G401.6 (cell line): Measurements from ENCODE around the gene SOX5.
"Not testable (repeated sequence)": the region's sequence is repeated elsewhere in the genome, so short reads cannot be mapped to it uniquely, and the experiment has no call there.

Experiments used
- FAIRE-seq: peaks from 2 replicates; lab custom pipeline; 2012; peaks lifted over from hg19 to GRCh38; lab: Jason Lieb, UNC

SOX5 gene

DNA sequence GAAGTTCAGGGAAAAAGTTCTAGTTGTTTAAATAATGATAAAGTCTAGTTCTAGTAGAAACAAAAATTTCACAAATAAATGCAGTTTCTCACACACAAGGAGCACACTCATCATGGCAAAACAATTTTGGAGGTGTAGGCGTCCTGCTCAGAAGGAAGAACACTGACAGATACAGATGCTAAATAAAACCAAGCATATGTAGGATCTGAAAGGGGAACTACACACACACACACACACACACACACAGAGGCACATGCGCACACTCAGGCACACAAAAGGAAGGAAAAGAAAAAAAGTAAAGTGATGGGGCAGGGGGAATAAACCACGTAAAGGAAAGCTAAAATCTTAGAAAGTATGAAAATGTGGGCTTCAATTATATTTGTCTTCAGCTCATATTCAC is 117.7 kb downstream of the SOX5 start:
- FAIRE-seq: no peak

DNA sequence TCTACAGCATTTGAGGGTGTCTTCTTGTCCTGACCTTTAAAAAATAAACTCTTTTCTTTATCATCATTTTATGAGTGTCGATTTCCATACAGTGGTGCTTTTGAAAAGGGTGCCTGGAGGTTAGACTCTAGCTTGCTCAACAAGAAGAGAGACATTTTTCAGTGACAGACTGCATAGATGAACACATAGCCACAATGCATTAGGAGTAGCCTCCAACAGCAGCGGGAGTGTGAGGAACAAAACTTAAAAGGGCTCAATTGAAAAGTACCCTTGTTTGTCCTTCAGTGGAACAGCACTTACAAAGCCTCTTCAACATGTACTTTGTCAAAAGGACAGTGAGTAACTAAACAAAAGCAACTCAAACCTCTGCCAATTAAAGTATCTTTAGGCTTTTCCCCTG is 119.3 kb downstream of the SOX5 start:
- no peak for FAIRE-seq

DNA sequence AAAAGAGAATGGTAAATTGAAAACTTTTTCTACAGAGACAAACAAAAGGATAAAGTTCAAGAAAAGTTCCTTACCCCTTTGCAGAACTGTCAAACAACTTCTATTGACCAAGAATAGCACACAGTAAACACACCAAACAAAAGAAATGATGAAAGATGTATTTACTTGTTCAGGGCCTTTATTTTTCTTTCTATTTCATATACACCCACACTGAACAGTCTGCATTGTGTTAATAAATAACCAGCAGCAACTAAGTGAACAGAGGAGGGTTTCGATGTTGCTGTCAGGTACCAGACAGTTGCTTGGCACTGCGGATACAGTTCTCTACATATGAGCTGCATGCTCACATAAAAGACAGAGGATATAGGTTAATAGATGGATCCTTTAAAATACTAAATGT is 122.1 kb downstream of the SOX5 start:
- FAIRE-seq: no peak

DNA sequence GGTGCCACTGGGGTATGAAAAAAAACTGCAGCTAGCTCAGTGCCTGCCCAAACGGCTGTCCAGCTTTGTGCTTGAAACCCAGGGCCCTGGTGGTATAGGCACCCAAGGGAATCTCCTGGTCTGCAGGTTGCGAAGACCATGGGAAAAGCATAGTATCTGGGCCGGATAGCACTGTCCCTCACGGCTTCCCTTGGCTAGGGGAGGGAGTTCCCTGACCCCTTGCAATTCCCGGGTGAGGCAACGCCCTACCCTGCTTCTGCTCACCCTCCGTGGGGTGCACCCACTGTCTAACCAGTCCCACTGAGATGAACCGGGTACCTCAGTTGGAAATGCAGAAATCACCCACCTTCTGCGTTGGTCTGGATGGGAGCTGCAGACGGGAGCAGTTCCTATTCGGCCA is 124.3 kb downstream of the SOX5 start:
- FAIRE-seq: not testable (repeated sequence)

DNA sequence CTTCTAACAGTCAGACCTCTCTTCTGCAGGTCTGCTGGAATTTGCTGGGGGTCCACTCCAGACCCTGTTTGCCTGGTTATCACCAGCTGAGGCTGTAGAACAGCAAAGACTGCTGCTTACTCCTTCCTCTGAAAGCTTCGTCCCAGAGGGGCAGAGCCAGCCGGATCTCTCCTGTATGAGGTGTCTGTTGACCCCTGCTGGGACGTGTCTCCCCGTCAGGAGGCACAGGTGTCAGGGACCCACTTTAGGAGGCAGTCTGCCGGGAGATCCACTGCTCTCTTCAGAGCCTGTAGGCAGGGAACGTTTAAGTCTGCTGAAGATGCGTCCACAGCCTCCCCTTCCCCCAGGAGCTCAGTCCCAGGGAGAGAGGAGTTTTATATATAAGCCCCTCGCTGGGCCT is 125.1 kb downstream of the SOX5 start:
- FAIRE-seq: no peak

DNA sequence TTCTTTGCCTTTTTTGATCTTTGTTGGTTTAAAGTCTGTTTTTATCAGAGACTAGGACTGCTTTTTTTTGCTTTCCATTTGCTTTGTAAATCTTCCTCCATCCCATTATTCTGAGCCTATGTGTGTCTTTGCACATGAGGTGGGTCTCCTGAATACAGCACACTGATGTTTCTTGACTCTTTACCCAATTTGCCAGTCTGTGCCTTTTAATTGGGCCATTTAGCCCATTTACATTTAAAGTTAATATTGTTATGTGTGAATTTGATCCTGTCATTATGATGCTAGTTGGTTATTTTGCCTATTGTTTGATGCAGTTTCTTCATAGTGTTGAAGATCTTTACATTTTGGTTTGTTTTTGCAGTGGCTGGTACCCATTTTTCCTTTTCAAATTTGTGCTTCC is 126.6 kb downstream of the SOX5 start:
- not testable (repeated sequence) for FAIRE-seq

DNA sequence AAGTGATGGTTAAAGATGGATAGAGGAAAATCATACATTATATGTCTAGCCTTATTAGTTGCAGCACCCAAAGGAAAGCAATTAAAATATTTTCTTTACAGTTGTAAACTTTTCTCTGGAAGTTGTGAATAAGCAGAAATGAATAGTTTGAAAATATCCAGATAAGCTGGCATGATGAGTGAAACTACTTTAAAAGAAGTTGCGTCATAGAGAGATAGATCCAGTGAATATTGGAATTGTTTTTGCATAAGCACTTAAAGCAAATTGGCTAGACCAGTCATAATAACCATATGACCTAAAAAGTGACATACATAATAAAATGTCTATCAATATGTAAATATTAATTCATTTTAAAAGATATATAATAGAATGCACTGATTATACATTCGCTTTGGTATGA is 132.1 kb downstream of the SOX5 start:
- no peak for FAIRE-seq

DNA sequence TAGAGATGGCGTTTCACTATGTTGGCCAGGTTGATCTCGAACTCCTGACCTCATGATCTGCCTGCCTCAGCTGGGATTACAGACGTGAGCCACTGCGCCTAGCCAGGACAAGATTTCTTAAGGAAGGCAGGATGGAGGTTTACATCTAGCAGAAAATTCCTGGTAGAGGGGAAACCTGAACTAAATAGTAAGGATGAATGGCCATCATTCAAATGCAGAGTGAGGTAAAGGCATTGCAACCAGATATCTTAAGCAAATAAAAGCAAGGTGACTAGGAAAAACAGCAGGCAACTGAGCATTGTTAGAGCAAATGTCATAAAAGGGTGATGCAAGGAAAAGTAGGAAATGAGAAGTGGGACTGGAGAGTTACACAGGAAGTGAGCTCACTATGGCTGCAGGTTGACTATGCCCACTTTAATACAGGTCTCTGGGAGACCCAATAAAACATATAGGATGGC is 133.0 kb downstream of the SOX5 start:
- FAIRE-seq: no peak

DNA sequence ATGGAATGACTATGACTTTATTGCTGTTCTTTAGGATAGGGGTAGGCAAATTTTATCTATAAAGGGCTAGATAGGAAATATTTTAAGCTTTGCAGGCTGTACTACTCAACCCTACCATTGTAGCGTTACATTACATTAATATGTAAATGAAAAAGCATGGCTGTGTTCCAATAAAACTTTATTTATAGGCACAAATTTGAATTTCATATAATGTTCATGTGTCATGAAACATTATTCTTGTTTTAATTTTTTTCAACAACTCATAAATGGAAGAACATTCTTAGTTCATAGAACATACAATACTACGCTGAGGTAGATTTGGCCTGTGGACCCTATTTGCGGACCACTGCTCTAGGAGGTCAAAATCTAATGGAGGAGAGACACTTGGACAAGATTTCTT is 133.7 kb downstream of the SOX5 start:
- no peak for FAIRE-seq

DNA sequence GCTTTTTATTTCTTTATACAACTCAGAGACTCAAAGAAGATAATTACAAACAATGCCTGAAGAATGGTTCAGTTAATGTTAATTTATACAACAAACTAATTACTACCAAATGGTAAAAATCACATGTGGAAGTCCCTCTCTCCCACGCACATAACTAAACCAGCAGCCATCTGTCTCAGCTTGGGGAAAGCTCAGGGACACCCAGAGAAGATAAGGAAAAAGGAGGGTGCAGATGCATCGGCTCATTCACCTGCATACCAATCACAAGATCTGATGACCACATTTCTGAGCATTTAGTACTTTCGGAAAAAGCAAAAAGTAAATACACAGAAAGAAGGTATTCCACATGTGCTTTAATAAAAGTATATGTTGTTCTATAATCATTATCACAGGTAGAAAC is 136.3 kb downstream of the SOX5 start:
- FAIRE-seq: no peak

DNA sequence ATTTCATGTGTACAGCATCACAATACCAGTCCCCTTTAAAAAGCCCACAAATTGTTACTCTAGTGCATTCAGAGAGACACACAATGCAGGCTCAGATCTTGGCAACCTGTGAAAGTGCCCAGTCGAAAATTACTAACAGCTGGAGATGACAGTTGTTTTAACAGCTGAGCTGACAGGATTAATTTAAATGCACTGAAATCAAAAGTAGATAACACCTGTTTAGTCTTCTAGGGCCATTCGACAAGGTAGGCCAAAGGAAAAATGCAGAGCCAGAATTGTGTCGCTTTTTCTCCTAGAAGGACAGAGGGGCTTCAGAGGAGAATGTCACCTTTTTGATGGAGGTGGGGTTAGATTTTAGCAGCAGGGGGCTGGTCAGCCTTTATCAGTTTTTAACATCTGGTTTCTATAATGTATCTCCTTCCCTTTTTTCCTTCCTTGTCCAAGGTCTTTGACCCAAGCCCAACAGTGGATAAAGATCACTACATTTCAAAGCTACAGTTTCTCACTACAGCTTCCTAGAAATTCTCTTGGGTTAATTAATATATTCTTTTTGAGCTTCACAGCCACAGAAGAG is 139.1 kb downstream of the SOX5 start:
- FAIRE-seq: no peak

DNA sequence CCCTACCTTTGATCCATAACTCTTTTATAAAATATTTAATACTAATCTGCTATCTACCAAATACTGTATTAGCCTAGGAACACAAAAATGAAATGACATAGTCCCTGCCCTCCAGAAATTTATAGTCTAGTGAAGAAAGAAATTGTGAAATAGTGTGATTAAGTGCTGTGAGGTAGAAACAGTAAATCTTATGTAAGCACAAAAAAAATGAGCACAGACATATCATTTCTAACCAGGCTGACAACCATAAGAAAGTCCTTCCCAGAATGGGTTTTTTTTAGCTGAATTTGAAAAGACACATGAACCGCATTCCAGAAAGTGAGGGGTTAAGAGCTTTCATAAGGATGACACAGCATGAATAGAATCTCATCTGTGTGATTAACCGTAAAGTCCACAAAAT is 145.9 kb downstream of the SOX5 start:
- no peak for FAIRE-seq

DNA sequence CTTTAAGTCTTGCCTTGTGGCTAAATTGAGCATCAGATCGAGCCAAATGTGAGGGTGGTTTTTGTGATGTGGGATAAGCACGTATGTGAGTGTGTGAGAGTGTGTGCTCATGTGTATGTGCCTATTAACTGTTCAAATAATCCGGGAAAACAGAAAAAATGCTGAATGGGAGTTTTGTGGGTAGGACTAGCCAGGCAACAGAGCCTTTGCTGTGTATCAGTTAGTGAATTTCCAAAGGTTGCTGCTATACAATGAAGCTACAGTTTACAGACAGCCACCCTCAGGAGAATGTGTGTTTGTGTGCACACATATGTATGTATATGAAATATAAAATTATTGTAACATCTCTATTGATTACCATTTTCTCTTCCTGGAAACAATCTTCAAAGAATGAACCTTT is 154.0 kb downstream of the SOX5 start:
- no peak for FAIRE-seq

DNA sequence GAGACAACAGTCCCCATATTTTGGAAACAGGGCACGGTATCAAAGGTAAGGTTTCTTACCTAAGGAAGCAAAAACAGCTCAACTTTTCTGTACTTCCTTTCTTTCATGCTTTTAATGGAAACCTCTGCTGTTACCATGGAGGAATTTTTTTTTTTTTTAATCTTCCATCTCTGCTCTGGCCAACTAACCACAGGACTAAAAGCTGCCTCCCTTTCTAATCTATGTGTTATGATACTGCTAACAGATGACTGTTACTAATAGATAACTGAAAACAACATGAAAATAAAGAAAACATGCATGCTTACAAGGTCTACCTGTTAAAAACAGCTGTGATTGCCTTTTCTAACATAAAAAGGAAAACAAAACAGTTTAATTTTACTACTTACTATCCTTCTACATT is 168.4 kb downstream of the SOX5 start:
- FAIRE-seq: no peak

DNA sequence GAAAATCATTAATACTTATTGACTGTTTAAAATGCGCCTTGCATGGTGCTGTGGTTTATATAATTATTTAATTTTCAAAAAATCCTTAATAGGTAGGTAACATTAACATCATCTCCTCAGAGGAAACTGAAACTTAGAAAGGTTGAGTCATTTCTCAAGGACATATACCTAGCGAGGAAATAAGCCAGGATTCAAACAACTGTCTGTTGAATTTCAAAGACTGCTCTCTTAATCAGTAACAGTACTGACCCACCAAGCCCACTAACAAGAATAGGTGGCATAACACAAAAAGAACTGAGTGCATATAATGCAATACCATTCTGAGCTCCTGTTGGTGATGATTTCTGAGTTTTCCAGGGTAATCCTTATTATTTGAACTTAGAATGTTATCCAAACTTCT is 174.3 kb downstream of the SOX5 start:
- FAIRE-seq: no peak

DNA sequence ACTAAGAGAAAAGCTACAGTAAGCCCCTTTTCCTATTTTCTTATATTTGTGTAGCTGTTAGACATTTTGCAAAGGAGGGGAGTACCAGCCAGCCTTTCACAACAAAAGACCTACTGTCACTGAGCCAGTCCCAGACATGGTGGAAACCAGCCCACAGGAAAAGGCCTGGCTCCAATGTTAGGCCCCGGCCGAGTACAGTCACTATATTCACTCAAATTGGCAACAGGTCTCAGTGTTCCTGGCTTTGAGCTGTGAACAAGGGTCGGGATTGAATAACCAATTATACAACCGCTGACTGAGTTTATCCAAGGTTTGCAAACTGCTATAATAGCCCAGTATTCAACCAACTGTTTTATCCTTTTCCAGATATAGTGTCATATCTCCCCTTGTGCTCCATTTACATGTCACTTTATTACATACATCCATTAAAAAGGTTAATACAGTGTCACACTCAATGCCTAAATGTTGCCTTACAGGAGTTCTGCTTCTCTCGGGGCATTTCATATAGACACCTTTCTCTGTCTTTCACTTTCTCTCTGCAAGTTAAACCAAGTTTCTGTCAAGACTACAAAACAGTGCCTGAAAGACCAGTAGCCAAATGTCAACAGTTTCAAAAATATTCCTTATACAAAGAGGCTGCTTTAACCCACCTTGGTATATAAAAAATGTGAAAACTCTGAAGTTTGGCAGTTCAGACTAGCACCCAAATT is 178.1 kb downstream of the SOX5 start:
- FAIRE-seq: no peak

DNA sequence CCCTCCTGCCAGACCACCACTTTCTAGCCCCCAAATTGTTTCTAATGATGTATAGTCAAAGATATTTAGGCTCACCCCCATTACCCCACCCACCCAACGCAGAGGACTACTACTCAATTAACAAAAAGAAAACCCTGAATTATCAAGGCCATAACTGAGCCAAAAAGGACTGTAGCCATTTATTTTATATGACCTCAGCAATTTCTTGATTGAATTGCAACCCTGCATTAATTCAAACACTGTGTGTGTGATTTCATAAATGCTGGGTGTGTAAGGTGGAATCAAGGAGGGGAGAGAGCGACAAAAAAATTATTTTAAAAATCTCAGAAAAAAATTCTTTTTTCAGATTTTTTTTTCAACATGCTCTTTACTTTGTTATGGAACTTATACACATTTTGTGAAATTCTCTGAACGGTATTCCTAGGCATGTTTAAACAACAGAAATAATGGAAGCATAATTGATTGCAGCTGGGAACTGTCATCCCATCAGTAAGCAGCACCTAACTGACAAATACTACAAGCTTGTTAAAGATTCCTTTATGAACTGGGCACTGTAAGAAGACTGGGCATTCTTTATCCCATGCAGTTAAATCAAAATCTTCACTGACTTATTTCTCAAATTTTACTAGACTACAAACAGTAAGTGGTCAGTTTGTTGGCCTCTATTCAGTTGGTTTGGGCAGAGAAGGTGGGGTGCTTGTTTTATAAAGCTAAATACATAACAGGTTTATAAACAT is 179.1 kb downstream of the SOX5 start:
- FAIRE-seq: no peak

DNA sequence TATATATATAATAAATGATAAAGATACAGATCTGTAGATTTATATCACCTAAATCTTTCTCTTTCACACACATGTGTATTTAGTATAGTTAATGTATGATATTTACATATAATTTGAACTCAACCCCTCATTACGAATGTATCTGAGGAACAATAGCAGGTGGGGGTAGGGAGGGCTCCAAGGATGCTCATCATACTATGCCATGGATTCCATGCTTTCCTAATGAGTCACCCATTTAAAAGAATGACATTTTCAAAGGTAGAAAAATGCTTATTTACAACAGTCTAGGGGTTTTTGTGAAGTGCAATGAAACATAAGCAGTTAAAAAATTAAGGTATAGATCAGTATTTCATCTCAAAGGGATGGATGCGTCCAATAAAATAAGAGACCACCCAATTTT is 181.6 kb downstream of the SOX5 start:
- no peak for FAIRE-seq

DNA sequence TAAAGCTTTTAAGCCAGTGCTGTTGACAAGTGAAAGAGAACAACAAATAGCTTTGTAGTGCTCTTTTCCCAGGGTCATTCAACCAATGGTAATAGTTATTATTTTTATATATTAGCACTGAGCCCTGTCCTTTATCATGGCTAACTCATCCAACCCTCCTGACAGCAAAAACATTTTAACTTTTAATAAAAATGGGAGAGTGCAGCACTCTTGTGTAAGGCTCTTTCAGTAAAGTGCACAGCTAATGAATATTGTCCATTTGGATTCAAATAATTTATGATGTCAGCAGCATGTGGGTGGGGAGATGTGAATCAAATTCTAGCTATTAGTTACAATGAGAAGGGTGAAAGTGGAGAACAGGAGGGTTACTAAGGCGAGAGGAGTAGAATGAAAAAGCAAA is 185.7 kb downstream of the SOX5 start:
- no peak for FAIRE-seq

DNA sequence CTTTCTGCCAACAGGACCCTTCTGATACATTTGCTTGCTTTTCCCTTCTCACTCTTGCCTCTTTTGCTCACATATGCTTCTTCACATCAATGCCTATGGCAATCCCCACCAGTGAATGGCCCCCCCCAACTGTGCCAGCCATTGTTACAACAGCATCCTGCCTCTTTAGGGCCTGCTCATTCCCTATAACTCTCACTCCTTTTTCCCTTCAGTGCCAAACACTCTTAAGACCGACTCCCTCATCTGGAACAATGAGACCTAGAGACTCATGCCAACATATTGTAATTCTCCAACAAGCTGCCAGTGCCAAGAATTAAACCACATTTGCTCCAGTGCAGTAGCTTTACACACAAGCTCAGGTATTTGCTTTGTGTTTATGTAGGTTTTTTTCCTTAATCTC is 189.0 kb downstream of the SOX5 start:
- FAIRE-seq: no peak

DNA sequence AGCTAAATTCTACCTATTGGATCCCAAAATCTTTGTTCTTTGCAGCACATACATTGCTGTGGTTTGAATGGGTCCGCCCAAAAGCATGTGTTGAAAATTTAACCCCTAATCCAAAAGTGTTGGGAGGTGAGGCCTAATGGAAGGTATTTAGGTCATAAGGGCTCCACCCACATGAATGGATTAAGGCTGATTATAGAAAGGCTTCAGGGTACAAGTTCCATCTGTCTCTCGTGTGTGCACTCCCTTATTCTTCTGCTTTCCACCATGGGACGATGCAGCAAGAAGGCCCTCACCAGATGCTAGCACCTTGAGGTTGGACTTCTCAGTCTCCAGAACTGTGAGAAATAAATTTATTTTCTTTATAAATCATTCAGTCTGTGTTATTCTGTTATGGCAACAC is 190.9 kb downstream of the SOX5 start:
- FAIRE-seq: no peak

DNA sequence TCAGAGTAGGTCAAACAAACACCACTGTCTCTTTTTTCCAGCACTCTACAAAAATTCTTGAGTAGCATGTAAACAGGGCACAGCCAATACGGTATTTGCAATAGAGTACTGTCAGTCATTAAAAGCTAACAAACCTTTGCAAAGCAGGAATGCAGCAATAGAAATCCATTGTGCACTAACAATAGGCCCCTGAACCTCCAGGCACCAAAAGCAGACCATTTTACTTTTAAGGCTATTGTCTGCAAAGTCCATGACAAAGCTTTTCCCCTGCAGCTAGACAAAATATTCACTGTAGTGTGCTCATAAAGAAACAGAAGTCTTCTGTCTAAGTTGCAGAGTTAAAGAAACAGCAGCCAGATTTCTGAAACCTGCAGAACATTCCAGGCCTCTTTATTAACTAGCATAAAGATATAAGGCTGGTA is 191.9 kb downstream of the SOX5 start:
- no peak for FAIRE-seq

DNA sequence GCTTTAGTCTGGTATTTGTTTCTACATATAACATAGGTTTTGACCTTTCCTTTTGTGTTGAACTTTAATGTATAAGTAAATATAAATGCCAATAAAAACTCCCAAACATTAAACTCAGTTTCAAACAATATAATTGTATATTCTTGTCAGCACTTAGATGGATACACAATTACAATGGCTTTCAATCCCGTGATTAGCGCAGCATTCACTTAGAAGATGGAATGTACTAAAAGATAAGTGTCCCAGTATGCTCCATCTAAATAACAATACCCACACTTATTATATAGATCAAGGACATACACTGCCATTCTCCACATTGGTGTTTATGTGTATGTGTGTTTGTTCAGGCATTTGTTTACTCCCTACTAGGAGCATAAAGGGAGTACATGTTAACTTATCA is 193.1 kb downstream of the SOX5 start:
- no peak for FAIRE-seq
